GM12865 (cell line): ENCODE data around the gene NEO1.

Experiments used
- DNase-seq: peaks from one replicate; pipeline ENCODE4 v3.0.0; 2010; ENCODE audit warnings: low read depth
- H3K4me3 ChIP-seq: 2 replicates; pipeline ENCODE4 v1.5.1; 2011; ENCODE audit warnings: mild to moderate bottlenecking, low read depth, low read length, control low read depth
- TF ChIP-seq, protein P1 (sequence below): IDR thresholded peaks from 2 replicates; pipeline ENCODE4 v1.5.1; 2011; ENCODE audit warnings: low read length, control low read depth, low read depth, inconsistent platforms; ENCODE audit not compliant: insufficient read depth; ENCODE audit errors: missing control alignments

NEO1 gene

DNA sequence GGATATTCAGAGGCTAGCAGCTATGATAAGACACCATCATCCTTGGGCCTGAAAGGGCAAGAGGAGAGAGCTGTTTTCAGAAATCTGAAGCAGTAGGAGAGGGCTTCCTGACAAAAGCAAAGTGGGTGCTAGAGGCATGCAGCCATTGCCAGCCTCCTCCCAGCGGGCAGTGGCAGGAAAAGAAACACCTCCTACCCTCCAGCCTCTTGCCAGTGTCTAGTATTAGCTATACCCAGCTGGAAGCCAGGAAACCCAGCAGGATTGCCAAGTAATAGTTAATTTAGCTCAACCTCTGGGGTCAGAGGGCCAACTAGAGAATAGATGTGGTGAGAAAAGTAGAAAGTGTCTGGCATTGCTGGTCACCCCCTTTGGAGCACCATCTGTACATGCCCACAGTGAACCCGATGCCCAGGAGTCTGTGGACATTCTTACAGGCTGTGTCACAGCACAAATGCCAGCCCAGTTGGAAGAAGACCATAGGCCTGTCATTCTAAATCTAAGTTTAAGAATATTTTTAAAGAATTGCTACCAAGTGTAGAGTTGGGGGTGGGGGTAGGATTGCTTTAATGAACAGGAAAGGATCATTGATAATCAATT is 231.2 kb downstream of the NEO1 start:
- DNase-seq, result no peak
- H3K4me3 ChIP-seq, result no peak overlapping the region
- TF ChIP-seq, protein P1, sequence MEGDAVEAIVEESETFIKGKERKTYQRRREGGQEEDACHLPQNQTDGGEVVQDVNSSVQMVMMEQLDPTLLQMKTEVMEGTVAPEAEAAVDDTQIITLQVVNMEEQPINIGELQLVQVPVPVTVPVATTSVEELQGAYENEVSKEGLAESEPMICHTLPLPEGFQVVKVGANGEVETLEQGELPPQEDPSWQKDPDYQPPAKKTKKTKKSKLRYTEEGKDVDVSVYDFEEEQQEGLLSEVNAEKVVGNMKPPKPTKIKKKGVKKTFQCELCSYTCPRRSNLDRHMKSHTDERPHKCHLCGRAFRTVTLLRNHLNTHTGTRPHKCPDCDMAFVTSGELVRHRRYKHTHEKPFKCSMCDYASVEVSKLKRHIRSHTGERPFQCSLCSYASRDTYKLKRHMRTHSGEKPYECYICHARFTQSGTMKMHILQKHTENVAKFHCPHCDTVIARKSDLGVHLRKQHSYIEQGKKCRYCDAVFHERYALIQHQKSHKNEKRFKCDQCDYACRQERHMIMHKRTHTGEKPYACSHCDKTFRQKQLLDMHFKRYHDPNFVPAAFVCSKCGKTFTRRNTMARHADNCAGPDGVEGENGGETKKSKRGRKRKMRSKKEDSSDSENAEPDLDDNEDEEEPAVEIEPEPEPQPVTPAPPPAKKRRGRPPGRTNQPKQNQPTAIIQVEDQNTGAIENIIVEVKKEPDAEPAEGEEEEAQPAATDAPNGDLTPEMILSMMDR, result no peak

DNA sequence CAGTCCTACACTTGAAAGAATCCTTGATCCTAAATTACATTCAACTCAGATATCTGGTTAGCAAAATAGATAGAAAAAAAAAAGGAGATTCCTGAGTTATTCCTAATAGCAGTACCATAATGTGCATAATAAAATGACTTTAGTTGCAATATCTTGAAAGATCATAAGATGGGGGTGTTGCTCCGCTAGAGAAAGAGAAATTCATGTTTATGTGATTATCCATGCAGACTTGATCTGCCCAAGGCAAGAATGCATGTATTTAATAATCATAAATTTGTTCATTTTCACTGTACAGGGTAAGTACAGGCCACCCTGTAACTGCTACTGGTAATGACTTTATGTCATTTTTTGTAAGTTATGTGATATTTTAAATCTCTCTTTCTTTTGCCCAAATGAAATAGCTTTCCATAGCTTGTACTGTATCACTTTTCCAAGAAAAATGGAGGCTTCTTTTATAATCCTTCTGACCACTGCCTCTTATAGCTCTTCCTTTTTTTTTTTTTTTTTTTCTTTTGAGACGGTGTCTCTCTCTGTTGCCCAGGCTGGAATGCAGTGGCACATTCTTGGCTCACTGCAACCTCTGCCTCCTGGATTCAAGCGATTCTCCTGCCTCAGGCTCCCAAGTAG is 231.9 kb downstream of the NEO1 start:
- no peak overlapping the region for H3K4me3 ChIP-seq
- TF ChIP-seq, protein P1, result peak; percentile 11
- DNase-seq, result no peak

DNA sequence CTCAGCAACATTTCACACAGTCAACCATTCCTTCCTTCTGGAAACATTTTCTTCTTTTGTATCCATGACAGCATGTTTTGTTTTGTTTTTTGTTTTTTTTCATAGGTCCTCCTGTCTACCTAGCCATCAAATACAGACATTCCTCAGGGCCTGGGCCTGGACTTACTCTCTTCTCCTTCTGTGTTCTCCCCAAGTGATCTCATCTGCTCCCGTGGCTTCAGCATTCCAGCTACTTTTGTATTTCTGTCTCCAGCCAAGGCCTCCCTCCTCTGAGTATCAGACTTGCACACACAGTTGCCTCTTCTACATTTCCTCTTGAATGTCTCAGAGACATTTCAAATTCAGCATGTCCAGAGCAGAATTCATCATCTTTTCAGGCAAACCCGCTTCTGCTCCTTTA is 234.0 kb downstream of the NEO1 start:
- TF ChIP-seq, protein P1, result no peak
- no peak overlapping the region for H3K4me3 ChIP-seq
- DNase-seq, result no peak

DNA sequence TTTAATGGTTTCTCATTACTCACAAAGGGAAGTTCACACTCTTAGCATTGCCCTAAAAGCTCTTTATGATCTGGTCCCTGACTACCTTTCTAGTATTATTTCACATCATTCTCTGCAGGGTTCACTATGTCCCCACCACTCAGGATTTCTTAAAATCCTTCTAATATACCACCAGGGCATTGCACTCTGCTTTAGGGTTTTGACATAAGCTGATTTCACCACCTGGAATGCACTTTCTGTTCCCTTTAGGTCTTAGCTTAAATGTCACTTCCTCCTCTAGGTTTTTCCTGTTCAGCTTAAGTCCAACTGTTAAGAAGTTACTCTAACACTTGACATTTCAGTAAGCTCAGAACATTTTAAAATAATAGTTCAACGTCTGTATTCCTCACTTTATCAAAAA is 234.8 kb downstream of the NEO1 start:
- no peak overlapping the region for H3K4me3 ChIP-seq
- TF ChIP-seq, protein P1, result no peak
- DNase-seq, result no peak

DNA sequence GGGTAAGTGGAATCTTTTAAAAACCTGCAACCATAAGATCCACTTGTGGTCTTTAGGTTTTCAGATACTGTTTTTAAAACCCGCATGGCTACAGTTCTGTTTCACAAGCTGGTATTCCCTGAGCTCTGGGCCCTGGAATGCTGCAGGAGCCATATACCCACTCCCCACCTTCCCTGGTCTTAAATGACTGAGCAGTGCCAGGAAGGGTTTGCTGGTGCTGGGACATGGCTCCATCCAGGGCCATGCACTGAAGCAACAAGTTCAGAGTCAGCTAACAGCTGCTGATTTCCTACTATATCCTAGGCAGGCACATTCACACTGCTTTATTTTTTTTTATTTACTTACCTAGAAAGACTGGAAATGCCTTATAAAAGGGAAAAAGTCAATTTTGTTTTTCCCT is 239.2 kb downstream of the NEO1 start:
- DNase-seq, result no peak
- TF ChIP-seq, protein P1, result no peak
- H3K4me3 ChIP-seq, result no peak overlapping the region

DNA sequence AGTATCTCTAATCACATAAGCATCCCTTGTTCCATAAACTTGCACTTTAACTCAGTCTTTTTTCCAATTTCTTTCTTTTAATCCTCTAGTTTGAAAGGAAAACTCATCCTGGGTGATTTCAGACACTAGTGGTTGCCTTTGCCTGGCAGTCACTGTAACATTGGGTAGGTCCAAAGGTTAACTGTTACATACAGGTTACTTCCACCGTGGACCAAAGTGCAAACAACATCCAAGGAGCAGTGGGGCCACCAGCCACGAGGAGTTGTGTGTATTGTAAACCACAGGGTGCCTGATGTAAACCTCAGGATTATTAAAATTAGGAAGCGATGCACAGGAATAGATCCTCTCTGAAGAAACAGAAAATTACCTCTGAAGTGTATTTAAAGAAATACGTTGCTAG is 241.5 kb downstream of the NEO1 start:
- no peak overlapping the region for H3K4me3 ChIP-seq
- TF ChIP-seq, protein P1, result no peak
- no peak for DNase-seq
